DOHH2 (cell line): ENCODE results near the gene BIN1.

Experiments used
- H3F3A ChIP-seq: fragments of 200-600 bp; sonication (generic), shearing (Covaris generic); 2 replicates; pipeline ENCODE4 v1.6.0; 2016; ENCODE audit warnings: antibody characterized with exemption, mild to moderate bottlenecking; ENCODE audit not compliant: control insufficient read depth, insufficient read depth
- H3K27ac ChIP-seq: fragments of 200-600 bp; sonication (generic); 2 replicates; pipeline ENCODE4 v1.5.1; 2014; ENCODE audit warnings: low read depth, mild to moderate bottlenecking, low read length, moderate library complexity
- H3K27me3 ChIP-seq: fragments of 200-600 bp; sonication (generic); 2 replicates; pipeline ENCODE4 v1.6.1; 2014; ENCODE audit warnings: mild to moderate bottlenecking, low read length, mixed read lengths; ENCODE audit not compliant: control insufficient read depth
- H3K36me3 ChIP-seq: fragments of 200-600 bp; sonication (generic); 2 replicates; pipeline ENCODE4 v1.6.1; 2014; ENCODE audit warnings: mild to moderate bottlenecking, low read length, moderate library complexity, mixed read lengths; ENCODE audit not compliant: control insufficient read depth
- H3K4me1 ChIP-seq: fragments of 200-600 bp; sonication (generic); 2 replicates; pipeline ENCODE4 v1.6.1; 2014; ENCODE audit warnings: mild to moderate bottlenecking, low read length, mixed read lengths; ENCODE audit not compliant: control insufficient read depth
- H3K4me2 ChIP-seq: fragments of 200-600 bp; sonication (generic); 2 replicates; pipeline ENCODE4 v1.6.0; 2014; ENCODE audit warnings: mild to moderate bottlenecking, low read length, moderate library complexity
- H3K4me3 ChIP-seq: fragments of 200-600 bp; sonication (generic); 2 replicates; pipeline ENCODE4 v1.5.1; 2014; ENCODE audit warnings: mild to moderate bottlenecking, low read length, mixed read lengths
- H3K79me2 ChIP-seq: fragments of 200-600 bp; sonication (generic); 2 replicates; pipeline ENCODE4 v1.6.1; 2014; ENCODE audit warnings: mild to moderate bottlenecking, low read length, mixed read lengths; ENCODE audit not compliant: control insufficient read depth
- H3K9me2 ChIP-seq: fragments of 200-600 bp; sonication (generic); replicated peaks from 2 replicates; pipeline ENCODE4 v1.6.1; 2014; ENCODE audit warnings: mild to moderate bottlenecking, low read length, mixed read lengths; ENCODE audit not compliant: control insufficient read depth
- H3K9me3 ChIP-seq: fragments of 200-600 bp; sonication (generic); 2 replicates; pipeline ENCODE4 v1.6.1; 2014; ENCODE audit warnings: antibody characterized with exemption, low read length, mixed read lengths; ENCODE audit not compliant: control insufficient read depth, insufficient read depth
- H4K20me1 ChIP-seq: fragments of 200-600 bp; sonication (generic); 2 replicates; pipeline ENCODE4 v1.6.0; 2014; ENCODE audit warnings: low read depth, mild to moderate bottlenecking, antibody characterized with exemption, low read length, moderate library complexity; ENCODE audit not compliant: control insufficient read depth, insufficient read depth
- CTCF ChIP-seq: fragments of 200-600 bp; sonication (generic); IDR thresholded peaks from one replicate; pipeline ENCODE4 v1.5.1; 2014; ENCODE audit warnings: antibody characterized with exemption, mild to moderate bottlenecking, low read depth, low read length; ENCODE audit not compliant: poor library complexity, severe bottlenecking
- EZH2phosphoT487 ChIP-seq: fragments of 200-600 bp; sonication (generic); IDR thresholded peaks from 2 replicates; pipeline ENCODE4 v1.6.1; 2017; ENCODE audit warnings: borderline replicate concordance, mild to moderate bottlenecking, antibody characterized with exemption, low read length, moderate library complexity, mixed read lengths

BIN1 gene

GRCh38 chr2:127091886-127092285 is 15.1 kb downstream of the BIN1 start:
- Histone ChIP-seq H4K20me1 (no peaks in the 10 kb centered on the region), H3K36me3 (no peaks in the 10 kb centered on the region), H3K27ac (no peak overlapping the region), H3F3A (no peaks in the 10 kb centered on the region), H3K27me3 (0 out of 2 replicates have a peak, but pooled peaks cover 3% of the 10 kb centered on the region), H3K4me2 (no peak overlapping the region), H3K79me2 (no peaks in the 10 kb centered on the region), H3K4me3 (no peak overlapping the region), H3K9me2 (no peaks in the 10 kb centered on the region), H3K4me1 (peaks cover 5% of the 10 kb centered on the region), H3K9me3 (no peaks in the 10 kb centered on the region)
- TF ChIP-seq CTCF (no peak), EZH2phosphoT487 (no peak)

GRCh38 chr2:127091148-127091547 is 15.8 kb downstream of the BIN1 start:
- Histone ChIP-seq H3K27me3 (0 out of 2 replicates have a peak, but pooled peaks cover 3% of the 10 kb centered on the region), H3K4me2 (no peak overlapping the region), H3F3A (no peaks in the 10 kb centered on the region), H3K79me2 (no peaks in the 10 kb centered on the region), H3K27ac (no peak overlapping the region), H3K4me3 (no peak overlapping the region), H3K9me2 (no peaks in the 10 kb centered on the region), H3K9me3 (no peaks in the 10 kb centered on the region), H3K36me3 (no peaks in the 10 kb centered on the region), H4K20me1 (no peaks in the 10 kb centered on the region), H3K4me1 (peaks cover 9% of the 10 kb centered on the region)
- TF ChIP-seq CTCF: no peak
- no peak for TF ChIP-seq EZH2phosphoT487

GRCh38 chr2:127090281-127091120 is 16.5 kb downstream of the BIN1 start:
- no peak overlapping the region for H3K4me3 ChIP-seq
- no peak overlapping the region for H3K4me2 ChIP-seq
- peaks cover 9% of the 10 kb centered on the region for H3K4me1 ChIP-seq
- no peaks in the 10 kb centered on the region for H3K79me2 ChIP-seq
- H3F3A ChIP-seq: no peaks in the 10 kb centered on the region
- H3K27me3 ChIP-seq: 0 out of 2 replicates have a peak, but pooled peaks cover 3% of the 10 kb centered on the region
- no peaks in the 10 kb centered on the region for H3K9me2 ChIP-seq
- no peaks in the 10 kb centered on the region for H3K9me3 ChIP-seq
- H4K20me1 ChIP-seq: no peaks in the 10 kb centered on the region
- H3K36me3 ChIP-seq: no peaks in the 10 kb centered on the region
- H3K27ac ChIP-seq: no peak overlapping the region
- TF ChIP-seq EZH2phosphoT487 (no peak), CTCF (no peak)
